Naive thymus-derived CD8-positive, alpha-beta T cell (primary cell): Measurements from ENCODE around the gene GSPT1. TPM values are rescaled to one million over a fixed set of nuclear protein-coding genes. Genes with fewer than 3 reads are reported as not detected.
"Not testable (repeated sequence)": the region's sequence is repeated elsewhere in the genome, so short reads cannot be mapped to it uniquely, and the experiment has no call there.

Source experiments
- ATAC-seq, 2 donors: fragments of 150-1000 bp; cut with Tn5 transposase in 1 of 2; sonication (Bioruptor Pico), chemical (Tn5 transposase) in 1 of 2; 1 replicate in 1 of 2; 2 replicates in 1 of 2; pipeline ENCODE4 v1.10.0; 2021; ENCODE audit warnings: mild to moderate bottlenecking in 2 of 2, moderate library complexity in 2 of 2
- POLR2A ChIA-PET: fragments of 350-600 bp; sonication (Branson Sonifier 250); formaldehyde crosslinking; loops from one replicate; lab custom pipeline; 2021; ENCODE audit warnings: antibody characterized with exemption; lab: Charles Lee
- DNase-seq, 10 donors: peaks; one replicate each; pipeline versions ENCODE4 v3.0.0 to v3.0.0-alpha.2; 2020 to 2022
- H3K27ac Mint-ChIP-seq, 10 donors: one replicate each; pipeline ENCODE4 v1.8.0; 2020 to 2022; ENCODE audit warnings: mild to moderate bottlenecking in 10 of 10, mixed read lengths in 10 of 10, moderate library complexity in 4 of 10, inconsistent platforms in 1 of 10
- H3K27me3 Mint-ChIP-seq, 5 donors: one replicate each; pipeline ENCODE4 v1.8.0; 2021 to 2022; ENCODE audit warnings: mixed read lengths in 5 of 5
- H3K36me3 Mint-ChIP-seq, 3 donors: one replicate each; pipeline ENCODE4 v1.8.0; 2020 to 2022; ENCODE audit warnings: mixed read lengths in 3 of 3, mild to moderate bottlenecking in 2 of 3, inconsistent platforms in 1 of 3
- H3K4me1 Mint-ChIP-seq, 4 donors: one replicate each; pipeline ENCODE4 v1.8.0; 2021 to 2022; ENCODE audit warnings: mixed read lengths in 4 of 4
- H3K4me3 Mint-ChIP-seq, 10 donors: one replicate each; pipeline ENCODE4 v1.8.0; 2020 to 2022; ENCODE audit warnings: mild to moderate bottlenecking in 10 of 10, mixed read lengths in 10 of 10, moderate library complexity in 6 of 10, inconsistent platforms in 1 of 10
- H3K9me3 Mint-ChIP-seq, 9 donors: one replicate each; pipeline ENCODE4 v1.8.0; 2020 to 2022; ENCODE audit warnings: mixed read lengths in 9 of 9, mild to moderate bottlenecking in 3 of 9, inconsistent platforms in 1 of 9, moderate library complexity in 1 of 9
- polyA plus RNA-seq, 3 donors: library from polyadenylated mRNA; unstranded; fragments of 300-500 nt; fragmentation: Illumina TruSeq; gene quantifications; one replicate each; pipeline ENCODE4 v1.2.3, GENCODE V29; 2021
- total RNA-seq, 8 experiments: library from RNA in 2 of 8; stranded (reverse) in 2 of 8; gene quantifications; one replicate each; pipeline ENCODE4 v1.2.3 and lab custom pipeline; 2021 to 2026

Gene GSPT1
- total and polyA plus RNA-seq, 5 experiments from 2014 or later, result 64.0 to 102 (median 86.2) TPM

DNA sequence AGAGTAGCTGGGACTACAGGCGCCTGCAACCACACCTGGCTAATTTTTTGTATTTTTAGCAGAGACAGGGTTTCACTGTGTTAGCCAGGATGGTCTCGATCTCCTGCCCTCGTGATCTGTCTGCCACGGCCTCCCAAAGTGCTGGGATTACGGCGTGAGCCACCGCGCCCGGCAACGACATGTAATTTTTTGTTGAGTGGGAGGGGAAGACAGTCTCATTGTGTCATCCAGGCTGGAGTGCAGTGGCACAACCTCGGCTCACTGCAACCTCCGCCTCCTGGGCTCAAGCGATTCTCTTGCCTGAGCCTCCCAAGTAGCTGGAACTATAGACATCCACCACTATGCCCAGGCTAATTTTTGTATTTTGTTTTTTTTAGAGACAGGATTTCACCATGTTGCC, 96.8 kb downstream of the GSPT1 start:
- H3K9me3 Mint-ChIP-seq, H3K4me1 Mint-ChIP-seq, H3K27me3 Mint-ChIP-seq, H3K36me3 Mint-ChIP-seq, DNase-seq, H3K4me3 Mint-ChIP-seq, ATAC-seq, H3K27ac Mint-ChIP-seq: not testable (repeated sequence)
- POLR2A ChIA-PET, result interaction anchor here (1.8 kb wide), 1 partner anchor 16 kb away, joined by 4 read pairs; no protein-coding TSS in a partner anchor

Other genes starting within 250 kb of the GSPT1 start
- 10 to 100 TPM; 24.4 to 25.9 TPM for gene SNN, start 247.5 kb downstream of the GSPT1 start, total RNA-seq
- 10 to 100 TPM; 16.0 to 26.9 (median 19.0) TPM for gene SNN, start 247.5 kb downstream of the GSPT1 start, polyA plus RNA-seq
- 10 to 100 TPM; 35.3 to 41.8 TPM for gene TXNDC11, start 173.1 kb downstream of the GSPT1 start, total RNA-seq
- 10 to 100 TPM; 31.8 to 46.8 (median 35.4) TPM for gene TXNDC11, start 173.1 kb downstream of the GSPT1 start, polyA plus RNA-seq
- gene ZC3H7A, start 118.7 kb downstream of the GSPT1 start, total RNA-seq, result 10 to 100 TPM; 71.0 to 72.2 TPM
- gene ZC3H7A, start 118.7 kb downstream of the GSPT1 start, polyA plus RNA-seq, result 10 to 100 TPM; 29.7 to 35.1 (median 32.3) TPM
- gene RSL1D1, start 64.4 kb downstream of the GSPT1 start, total RNA-seq, result 100 to 1,000 TPM; 238 to 252 TPM
- gene RSL1D1, start 64.4 kb downstream of the GSPT1 start, polyA plus RNA-seq, result 100 to 1,000 TPM; 256 to 353 (median 337) TPM
- gene NPIPB2, start 26.1 kb upstream of the GSPT1 start, total RNA-seq, result 10 to 100 TPM; 18.0 to 24.5 TPM
- gene NPIPB2, start 26.1 kb upstream of the GSPT1 start, polyA plus RNA-seq, result 1 to 10 TPM in 2 of 3 donors, not detected in 1; 1.1 to 2.5 TPM
- 1 to 10 TPM in 1 of 2 experiments, under 1 TPM in 1; 0.63 to 1.2 TPM for gene TNFRSF17, start 49.3 kb upstream of the GSPT1 start, total RNA-seq
- gene TNFRSF17, start 49.3 kb upstream of the GSPT1 start, polyA plus RNA-seq, result under 1 TPM in 1 of 3 donors, not detected in 2; 0.20 TPM
- 10 to 100 TPM; 31.2 to 42.7 TPM for gene SNX29, start 60.8 kb upstream of the GSPT1 start, total RNA-seq
- 10 to 100 TPM in 2 of 3 donors, 1 to 10 TPM in 1; 6.1 to 14.3 (median 12.3) TPM for gene SNX29, start 60.8 kb upstream of the GSPT1 start, polyA plus RNA-seq